ENCODE data around the gene LMNA. TPM values are rescaled to one million over a fixed set of nuclear protein-coding genes. Genes with fewer than 3 reads are reported as not detected.

The LMNA gene
- total RNA-seq, 2 experiments from 2014 or later: 6.5 to 14.3 TPM

DNA sequence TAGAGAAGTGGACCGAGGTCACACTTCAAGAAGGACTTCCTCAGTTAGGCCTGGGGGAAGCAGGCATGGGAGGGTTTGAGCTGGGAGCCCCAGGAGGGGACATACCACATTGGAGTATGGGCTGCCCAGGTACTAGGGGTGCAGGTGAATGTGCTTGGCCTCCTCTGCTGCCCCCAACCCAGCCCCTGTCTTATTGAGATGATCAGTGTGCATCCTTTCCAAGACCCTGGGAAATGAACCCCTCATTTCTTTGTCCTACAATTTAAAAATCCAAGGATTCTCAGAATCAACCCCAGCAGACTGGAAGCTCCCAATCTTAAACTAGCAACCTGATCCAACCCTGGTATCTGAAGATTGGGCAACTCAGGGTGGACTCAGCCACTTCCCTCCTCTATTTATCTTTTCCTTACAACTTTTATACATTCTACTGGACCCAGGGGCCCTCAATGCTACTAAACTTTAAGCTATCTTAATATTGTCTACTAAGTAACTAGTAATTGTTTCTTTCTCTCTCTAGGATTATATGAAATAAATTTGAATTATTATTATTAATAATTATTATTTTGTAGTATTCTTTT lies 41.3 kb upstream of the LMNA start:
- intact Hi-C loops (cut with micrococcal nuclease; ENCODE audit: unreplicated experiment): no loop called here
- Histone ChIP-seq H3K9me2 (ENCODE audit: insufficient read depth, low read length) (no peaks in the 10 kb centered on the region), H3K4me1 (ENCODE audit: insufficient read depth, low read length, poor library complexity, severe bottlenecking) (peaks cover 24% of the 10 kb centered on the region), H3K4me3 (ENCODE audit: low read depth, low read length, poor library complexity, severe bottlenecking) (no peak overlapping the region), H3K27ac (ENCODE audit: low read depth, low read length, poor library complexity, severe bottlenecking) (no peak overlapping the region), H3K36me3 (ENCODE audit: insufficient read depth, low read length) (no peaks in the 10 kb centered on the region), H4K20me1 (ENCODE audit: insufficient read depth, low read length) (no peaks in the 10 kb centered on the region), H3K4me2 (ENCODE audit: low read length) (no peak overlapping the region), H2AFZ (ENCODE audit: low read length) (no peak overlapping the region), H3K9me3 (ENCODE audit: low read length) (no peaks in the 10 kb centered on the region), H3K79me2 (ENCODE audit: insufficient read depth, low read depth, low read length) (0 out of 2 replicates have a peak, but pooled peaks cover 3% of the 10 kb centered on the region)
- no peak for TF ChIP-seq EZH2phosphoT487 (IDR thresholded peaks at IDR 0.05; ENCODE audit: borderline replicate concordance, low read depth, low read length)
- TF ChIP-seq, protein P1, sequence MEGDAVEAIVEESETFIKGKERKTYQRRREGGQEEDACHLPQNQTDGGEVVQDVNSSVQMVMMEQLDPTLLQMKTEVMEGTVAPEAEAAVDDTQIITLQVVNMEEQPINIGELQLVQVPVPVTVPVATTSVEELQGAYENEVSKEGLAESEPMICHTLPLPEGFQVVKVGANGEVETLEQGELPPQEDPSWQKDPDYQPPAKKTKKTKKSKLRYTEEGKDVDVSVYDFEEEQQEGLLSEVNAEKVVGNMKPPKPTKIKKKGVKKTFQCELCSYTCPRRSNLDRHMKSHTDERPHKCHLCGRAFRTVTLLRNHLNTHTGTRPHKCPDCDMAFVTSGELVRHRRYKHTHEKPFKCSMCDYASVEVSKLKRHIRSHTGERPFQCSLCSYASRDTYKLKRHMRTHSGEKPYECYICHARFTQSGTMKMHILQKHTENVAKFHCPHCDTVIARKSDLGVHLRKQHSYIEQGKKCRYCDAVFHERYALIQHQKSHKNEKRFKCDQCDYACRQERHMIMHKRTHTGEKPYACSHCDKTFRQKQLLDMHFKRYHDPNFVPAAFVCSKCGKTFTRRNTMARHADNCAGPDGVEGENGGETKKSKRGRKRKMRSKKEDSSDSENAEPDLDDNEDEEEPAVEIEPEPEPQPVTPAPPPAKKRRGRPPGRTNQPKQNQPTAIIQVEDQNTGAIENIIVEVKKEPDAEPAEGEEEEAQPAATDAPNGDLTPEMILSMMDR (conservative IDR thresholded peaks at IDR 0.05; ENCODE audit: low read length): no peak
- ChIA-PET POLR2A (interaction anchor here (0.6 kb wide), 1 partner anchor 394 kb away, joined by 3 read pairs; no protein-coding TSS in a partner anchor), CTCF (ENCODE audit: unreplicated experiment) (no interaction called here)
- DNase-seq (ENCODE audit: low spot score): no peak
- no TSS peak for BruUV-seq (replicated peaks)

DNA sequence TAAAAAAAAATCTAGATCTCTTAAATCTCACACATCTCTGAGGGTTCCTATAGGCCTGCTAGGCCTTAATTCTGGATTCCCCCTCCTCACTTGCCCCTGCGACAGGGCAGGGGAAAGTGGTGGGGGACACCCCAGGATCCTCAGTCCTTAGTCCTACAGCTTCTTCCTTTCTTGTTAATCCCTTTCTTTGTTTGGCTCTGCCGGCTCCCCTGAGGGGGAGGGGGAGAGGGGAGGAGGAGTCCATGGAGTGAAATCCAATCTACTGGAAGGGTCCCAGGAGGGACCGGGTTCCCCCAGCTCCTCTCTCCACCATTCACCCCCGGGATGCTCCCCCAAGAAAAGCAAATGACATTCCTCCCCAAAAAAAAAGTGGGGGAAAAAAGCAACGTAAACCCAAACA lies 40.8 kb upstream of the LMNA start:
- TF ChIP-seq, protein P1 (conservative IDR thresholded peaks at IDR 0.05; ENCODE audit: low read length): no peak
- TF ChIP-seq EZH2phosphoT487 (IDR thresholded peaks at IDR 0.05; ENCODE audit: borderline replicate concordance, low read depth, low read length): no peak

DNA sequence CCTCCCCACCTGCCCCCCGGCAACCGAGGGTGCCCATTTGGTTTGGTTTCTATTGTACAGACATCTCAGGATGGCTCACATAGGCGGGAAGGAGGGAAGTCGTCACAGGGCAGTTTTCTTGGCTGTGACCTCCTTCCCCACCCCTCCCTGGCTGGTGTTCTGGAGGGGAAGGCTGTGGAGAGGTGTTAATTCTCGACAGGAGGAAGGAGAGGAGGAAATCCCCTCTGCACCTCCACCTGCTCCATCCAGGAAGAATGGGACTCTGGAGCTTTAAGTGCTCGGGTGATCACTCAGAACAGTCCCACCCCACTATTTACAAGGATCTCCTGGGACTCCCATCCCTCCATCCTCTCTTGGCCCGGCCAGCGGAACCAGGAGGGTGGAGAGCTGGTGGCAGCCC lies 39.9 kb upstream of the LMNA start:
- Histone ChIP-seq H3K79me2 (ENCODE audit: insufficient read depth, low read depth, low read length) (0 out of 2 replicates have a peak, but pooled peaks cover 3% of the 10 kb centered on the region), H3K27ac (ENCODE audit: low read depth, low read length, poor library complexity, severe bottlenecking) (no peak overlapping the region), H3K4me2 (ENCODE audit: low read length) (peak overlapping the region; percentile 76; the same call in 1 of the 2 replicates), H3K36me3 (ENCODE audit: insufficient read depth, low read length) (no peaks in the 10 kb centered on the region), H2AFZ (ENCODE audit: low read length) (no peak overlapping the region), H3K9me3 (ENCODE audit: low read length) (no peaks in the 10 kb centered on the region), H4K20me1 (ENCODE audit: insufficient read depth, low read length) (no peaks in the 10 kb centered on the region), H3K9me2 (ENCODE audit: insufficient read depth, low read length) (no peaks in the 10 kb centered on the region), H3K4me1 (ENCODE audit: insufficient read depth, low read length, poor library complexity, severe bottlenecking) (peaks cover 24% of the 10 kb centered on the region), H3K4me3 (ENCODE audit: low read depth, low read length, poor library complexity, severe bottlenecking) (no peak overlapping the region)
- POLR2A ChIA-PET: no interaction called here
- CTCF ChIA-PET (ENCODE audit: unreplicated experiment): interaction anchor here (1.5 kb wide), 1 partner anchor 8 kb away, joined by 4 read pairs; no protein-coding TSS in a partner anchor
- no TSS peak for BruUV-seq (replicated peaks)
- intact Hi-C loops (cut with micrococcal nuclease; ENCODE audit: unreplicated experiment): no loop called here
- DNase-seq (ENCODE audit: low spot score): no peak
- no peak for TF ChIP-seq EZH2phosphoT487 (IDR thresholded peaks at IDR 0.05; ENCODE audit: borderline replicate concordance, low read depth, low read length)
- TF ChIP-seq, protein P1 (conservative IDR thresholded peaks at IDR 0.05; ENCODE audit: low read length): no peak

More for the DNA sequence above, 40.8 kb upstream of the LMNA start:
- Histone ChIP-seq H2AFZ (ENCODE audit: low read length) (no peak overlapping the region), H3K27ac (ENCODE audit: low read depth, low read length, poor library complexity, severe bottlenecking) (no peak overlapping the region), H4K20me1 (ENCODE audit: insufficient read depth, low read length) (no peaks in the 10 kb centered on the region), H3K9me2 (ENCODE audit: insufficient read depth, low read length) (no peaks in the 10 kb centered on the region), H3K4me2 (ENCODE audit: low read length) (no peak overlapping the region), H3K9me3 (ENCODE audit: low read length) (no peaks in the 10 kb centered on the region), H3K4me1 (ENCODE audit: insufficient read depth, low read length, poor library complexity, severe bottlenecking) (peaks cover 24% of the 10 kb centered on the region), H3K79me2 (ENCODE audit: insufficient read depth, low read depth, low read length) (0 out of 2 replicates have a peak, but pooled peaks cover 3% of the 10 kb centered on the region), H3K4me3 (ENCODE audit: low read depth, low read length, poor library complexity, severe bottlenecking) (no peak overlapping the region), H3K36me3 (ENCODE audit: insufficient read depth, low read length) (no peaks in the 10 kb centered on the region)
- ChIA-PET CTCF (ENCODE audit: unreplicated experiment) (no interaction called here), POLR2A (no interaction called here)
- intact Hi-C loops (cut with micrococcal nuclease; ENCODE audit: unreplicated experiment): no loop called here
- BruUV-seq (replicated peaks): no TSS peak
- DNase-seq (ENCODE audit: low spot score): no peak

Measured in OCI-LY7 (cell line).